ENCODE data around the gene HS6ST2. TPM values are rescaled to one million over a fixed set of nuclear protein-coding genes. Genes with fewer than 3 reads are reported as not detected.
A peak's percentile ranks its signal among the peaks of the same experiment; 100 is the strongest.

HS6ST2 gene
- total RNA-seq, 1 experiment from 2014 or later: 13.4 TPM

GRCh38 chrX:132613801-132614200, 344.6 kb downstream of the HS6ST2 start:
- Histone ChIP-seq H3K27ac (no peak overlapping the region), H3K4me2 (no peak overlapping the region), H2AFZ (no peak overlapping the region), H3K9me3 (ENCODE audit: insufficient read depth, low read depth) (no peaks in the 10 kb centered on the region), H3K27me3 (ENCODE audit: insufficient read depth, low read depth) (no peaks in the 10 kb centered on the region), H3K9me2 (ENCODE audit: insufficient read depth) (no peaks in the 10 kb centered on the region), H3K36me3 (ENCODE audit: low read depth) (no peaks in the 10 kb centered on the region), H3K4me3 (no peak overlapping the region), H3K4me1 (replicated peaks; ENCODE audit: insufficient read depth) (no peaks in the 10 kb centered on the region), H3K79me2 (ENCODE audit: low read depth) (no peaks in the 10 kb centered on the region), H3F3A (ENCODE audit: insufficient read depth, low read depth) (no peaks in the 10 kb centered on the region), H4K20me1 (ENCODE audit: insufficient read depth) (no peaks in the 10 kb centered on the region)
- intact Hi-C loops (cut with micrococcal nuclease; ENCODE audit: unreplicated experiment): loop anchor here (1.0 to 5.0 kb wide), 5 partner anchors 122 to 773 kb away; no protein-coding TSS in a partner anchor
- CTCF ChIA-PET: interaction anchor here (0.6 to 3.9 kb wide), 7 partner anchors 18 to 772 kb away, joined by 3 to 15 read pairs (median 4); no protein-coding TSS in a partner anchor
- no TSS peak for BruUV-seq (replicated peaks)
- POLR2A ChIA-PET (ENCODE audit: unreplicated experiment): no interaction called here
- TF ChIP-seq EZH2 (IDR thresholded peaks at IDR 0.05; ENCODE audit: low read depth) (no peak), CTCF (conservative IDR thresholded peaks at IDR 0.05) (no peak)
- DNase-seq: no peak

GRCh38 chrX:132612821-132613564, 345.4 kb downstream of the HS6ST2 start:
- Histone ChIP-seq H3K36me3 (ENCODE audit: low read depth) (no peaks in the 10 kb centered on the region), H3K79me2 (ENCODE audit: low read depth) (no peaks in the 10 kb centered on the region), H3K4me1 (replicated peaks; ENCODE audit: insufficient read depth) (no peaks in the 10 kb centered on the region), H2AFZ (no peak overlapping the region), H3K4me3 (no peak overlapping the region), H3K9me3 (ENCODE audit: insufficient read depth, low read depth) (no peaks in the 10 kb centered on the region), H3F3A (ENCODE audit: insufficient read depth, low read depth) (no peaks in the 10 kb centered on the region), H3K27ac (no peak overlapping the region), H3K27me3 (ENCODE audit: insufficient read depth, low read depth) (no peaks in the 10 kb centered on the region), H3K9me2 (ENCODE audit: insufficient read depth) (no peaks in the 10 kb centered on the region), H3K4me2 (no peak overlapping the region), H4K20me1 (ENCODE audit: insufficient read depth) (no peaks in the 10 kb centered on the region)
- BruUV-seq (replicated peaks): no TSS peak
- intact Hi-C loops (cut with micrococcal nuclease; ENCODE audit: unreplicated experiment): loop anchor here (1.0 to 5.0 kb wide), 3 partner anchors 121 to 521 kb away; no protein-coding TSS in a partner anchor
- DNase-seq: peak in 1 of 2 experiments; percentile 46
- ChIA-PET CTCF (interaction anchor here (0.7 to 3.9 kb wide), 4 partner anchors 386 to 866 kb away, joined by 4 to 15 read pairs (median 4); no protein-coding TSS in a partner anchor), POLR2A (ENCODE audit: unreplicated experiment) (no interaction called here)
- peak; percentile 81 for TF ChIP-seq CTCF (conservative IDR thresholded peaks at IDR 0.05)
- no peak for TF ChIP-seq EZH2 (IDR thresholded peaks at IDR 0.05; ENCODE audit: low read depth)

GRCh38 chrX:132610536-132610935, 347.9 kb downstream of the HS6ST2 start:
- no peak for TF ChIP-seq EZH2 (IDR thresholded peaks at IDR 0.05; ENCODE audit: low read depth)
- no peak for TF ChIP-seq CTCF (conservative IDR thresholded peaks at IDR 0.05)
- no peaks in the 10 kb centered on the region for H3K36me3 ChIP-seq (ENCODE audit: low read depth)
- no peak overlapping the region for H2AFZ ChIP-seq
- no peaks in the 10 kb centered on the region for H3K79me2 ChIP-seq (ENCODE audit: low read depth)
- H3F3A ChIP-seq (ENCODE audit: insufficient read depth, low read depth): no peaks in the 10 kb centered on the region
- no TSS peak for BruUV-seq (replicated peaks)
- H3K9me2 ChIP-seq (ENCODE audit: insufficient read depth): no peaks in the 10 kb centered on the region
- no peaks in the 10 kb centered on the region for H3K9me3 ChIP-seq (ENCODE audit: insufficient read depth, low read depth)
- CTCF ChIA-PET: no interaction called here
- H3K4me3 ChIP-seq: no peak overlapping the region
- H4K20me1 ChIP-seq (ENCODE audit: insufficient read depth): no peaks in the 10 kb centered on the region
- POLR2A ChIA-PET (ENCODE audit: unreplicated experiment): no interaction called here
- no peaks in the 10 kb centered on the region for H3K27me3 ChIP-seq (ENCODE audit: insufficient read depth, low read depth)
- no peaks in the 10 kb centered on the region for H3K4me1 ChIP-seq (replicated peaks; ENCODE audit: insufficient read depth)
- H3K27ac ChIP-seq: no peak overlapping the region
- intact Hi-C loops (cut with micrococcal nuclease; ENCODE audit: unreplicated experiment): loop anchor here (5.0 kb wide), 2 partner anchors 118 to 518 kb away; no protein-coding TSS in a partner anchor
- no peak for DNase-seq
- H3K4me2 ChIP-seq: no peak overlapping the region

Data from PC-9 (cell line).